ENCODE data around the gene TNNT3.

Gene TNNT3

GRCh38 chr11:1920909-1921573, 1.5 kb downstream of the TNNT3 start:
- no peak for TF ChIP-seq CTCF (conservative IDR thresholded peaks at IDR 0.05; ENCODE audit: control insufficient read depth, insufficient read depth, low read depth, low read length)
- no peak for DNase-seq (ENCODE audit: low read depth)
- H3K4me3 ChIP-seq (ENCODE audit: control insufficient read depth, low read depth, low read length) = no peak overlapping the region

- DNase-seq (ENCODE audit: low read depth) = peak; percentile 78
- no peak for TF ChIP-seq CTCF (conservative IDR thresholded peaks at IDR 0.05; ENCODE audit: control insufficient read depth, insufficient read depth, low read depth, low read length)
- H3K4me3 ChIP-seq (ENCODE audit: control insufficient read depth, low read depth, low read length) = no peak overlapping the region
Observed at GRCh38 chr11:1921574-1922141, 2.2 kb downstream of the TNNT3 start.

GRCh38 chr11:1922481-1923081, 3.1 kb downstream of the TNNT3 start:
- DNase-seq (ENCODE audit: low read depth) = no peak

GRCh38 chr11:1923201-1923956, 3.9 kb downstream of the TNNT3 start:
- TF ChIP-seq CTCF (conservative IDR thresholded peaks at IDR 0.05; ENCODE audit: control insufficient read depth, insufficient read depth, low read depth, low read length) = no peak
- H3K4me3 ChIP-seq (ENCODE audit: control insufficient read depth, low read depth, low read length) = no peak overlapping the region
- no peak for DNase-seq (ENCODE audit: low read depth)

More at GRCh38 chr11:1922481-1923081, 3.1 kb downstream of the TNNT3 start:
- no peak overlapping the region for H3K4me3 ChIP-seq (ENCODE audit: control insufficient read depth, low read depth, low read length)
- TF ChIP-seq CTCF (conservative IDR thresholded peaks at IDR 0.05; ENCODE audit: control insufficient read depth, insufficient read depth, low read depth, low read length) = no peak

- no peak for TF ChIP-seq CTCF (conservative IDR thresholded peaks at IDR 0.05; ENCODE audit: control insufficient read depth, insufficient read depth, low read depth, low read length)
- no peak overlapping the region for H3K4me3 ChIP-seq (ENCODE audit: control insufficient read depth, low read depth, low read length)
Observed at GRCh38 chr11:1924181-1924580, 4.7 kb downstream of the TNNT3 start.

GRCh38 chr11:1924646-1925372, 5.3 kb downstream of the TNNT3 start:
- H3K4me3 ChIP-seq (ENCODE audit: control insufficient read depth, low read depth, low read length) = no peak overlapping the region
- no peak for DNase-seq (ENCODE audit: low read depth)
- no peak for TF ChIP-seq CTCF (conservative IDR thresholded peaks at IDR 0.05; ENCODE audit: control insufficient read depth, insufficient read depth, low read depth, low read length)

More at GRCh38 chr11:1924181-1924580, 4.7 kb downstream of the TNNT3 start:
- no peak for DNase-seq (ENCODE audit: low read depth)
